ENCODE results near the gene CACNA1H.
"Not testable (repeated sequence)": the region's sequence is repeated elsewhere in the genome, so short reads cannot be mapped to it uniquely, and the experiment has no call there.

CACNA1H gene

DNA sequence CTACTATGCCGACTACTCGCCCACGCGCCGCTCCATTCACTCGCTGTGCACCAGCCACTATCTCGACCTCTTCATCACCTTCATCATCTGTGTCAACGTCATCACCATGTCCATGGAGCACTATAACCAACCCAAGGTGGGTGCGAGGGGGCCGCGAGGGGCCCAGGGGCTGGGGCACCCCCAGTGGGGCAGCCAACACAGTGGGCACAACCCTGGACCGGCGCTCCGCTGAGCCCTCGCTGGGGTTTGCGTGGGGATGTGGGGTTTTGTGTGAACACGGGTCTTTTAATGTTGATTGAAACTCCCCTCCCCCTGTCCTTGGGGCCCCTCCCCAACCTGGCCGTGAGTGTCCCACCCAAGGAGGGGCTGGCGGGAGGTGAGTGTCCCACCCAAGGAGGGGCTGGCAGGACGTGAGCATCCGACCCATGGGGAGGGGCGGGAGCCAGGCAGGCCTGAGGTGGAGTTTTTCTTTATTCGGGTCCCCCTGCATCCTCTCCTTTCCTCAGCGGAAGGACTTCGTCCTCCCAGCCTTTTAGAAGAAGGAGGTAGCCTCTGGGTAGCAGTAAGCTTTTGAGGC, 61.0 kb downstream of the CACNA1H start:
- no peak for DNase-seq (ENCODE audit: low read depth in 2 of 2)

DNA sequence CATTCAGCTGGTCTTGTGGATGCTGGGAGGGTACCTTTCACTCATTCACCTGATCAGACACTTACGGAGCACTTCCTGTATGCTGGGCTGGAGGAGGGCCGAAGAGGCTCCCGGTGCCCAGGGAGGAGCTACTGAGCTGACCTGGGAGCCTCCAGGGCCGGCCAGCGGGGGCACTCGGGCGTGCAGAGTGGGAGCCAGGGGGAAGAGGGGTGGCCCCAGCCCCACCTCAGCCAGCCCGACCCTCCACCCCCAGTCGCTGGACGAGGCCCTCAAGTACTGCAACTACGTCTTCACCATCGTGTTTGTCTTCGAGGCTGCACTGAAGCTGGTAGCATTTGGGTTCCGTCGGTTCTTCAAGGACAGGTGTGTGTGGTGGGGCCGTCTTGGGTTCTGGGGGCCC, 61.8 kb downstream of the CACNA1H start:
- DNase-seq (ENCODE audit: low read depth in 2 of 2), result no peak

DNA sequence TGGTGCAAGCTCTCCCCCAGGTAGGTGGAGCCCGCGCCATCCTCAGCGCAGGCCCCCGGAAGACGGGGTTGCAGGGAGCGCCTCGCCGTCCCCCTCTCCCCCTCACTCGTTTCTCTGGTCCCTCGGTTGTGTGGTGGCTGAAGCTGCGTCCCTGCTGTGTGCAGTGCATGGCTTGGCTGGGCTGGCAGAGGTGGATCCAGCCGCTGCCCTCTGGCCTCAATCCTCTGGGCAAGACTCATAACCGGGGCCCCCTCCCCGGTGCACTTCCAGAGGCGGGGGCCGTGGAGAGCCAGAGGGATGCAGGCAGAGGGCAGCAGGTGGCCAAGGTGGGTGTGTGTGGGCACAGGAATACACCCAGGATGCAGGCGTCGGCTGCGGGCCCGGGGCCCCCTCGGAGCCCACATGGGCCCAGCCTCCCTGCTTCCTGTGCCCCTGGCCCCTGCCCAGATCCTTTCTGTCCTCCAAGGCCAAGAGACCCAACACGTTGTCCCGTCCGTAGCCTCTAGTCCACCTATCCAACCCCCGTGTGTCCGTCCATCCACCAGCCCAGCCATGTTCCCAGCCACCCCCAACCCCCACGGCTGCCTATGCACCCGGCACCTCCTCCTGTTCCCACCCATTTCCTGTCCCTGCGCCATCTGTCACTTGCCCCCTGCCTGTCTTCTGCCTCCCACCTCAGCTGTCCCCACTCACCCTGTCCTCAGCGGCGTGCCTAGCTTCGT, 62.8 kb downstream of the CACNA1H start:
- no peak for DNase-seq (ENCODE audit: low read depth in 2 of 2)

DNA sequence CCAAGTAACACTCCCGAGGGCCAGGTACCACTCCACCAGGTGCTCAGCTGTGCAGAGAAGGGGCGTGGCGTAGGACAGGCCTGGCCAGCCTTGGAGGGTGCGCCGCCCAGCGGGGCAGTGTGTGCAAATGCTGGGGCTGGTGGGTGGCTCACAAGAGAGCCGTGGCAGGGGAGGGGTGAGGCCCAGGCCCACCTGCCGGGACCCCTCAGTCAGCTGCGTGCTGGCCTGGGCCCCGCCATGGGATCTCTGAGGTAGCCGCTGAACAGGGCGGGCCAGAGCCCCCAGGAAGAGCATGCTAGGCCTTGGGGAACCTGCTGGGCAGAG, 63.4 kb downstream of the CACNA1H start:
- DNase-seq (ENCODE audit: low read depth in 2 of 2), result no peak

DNA sequence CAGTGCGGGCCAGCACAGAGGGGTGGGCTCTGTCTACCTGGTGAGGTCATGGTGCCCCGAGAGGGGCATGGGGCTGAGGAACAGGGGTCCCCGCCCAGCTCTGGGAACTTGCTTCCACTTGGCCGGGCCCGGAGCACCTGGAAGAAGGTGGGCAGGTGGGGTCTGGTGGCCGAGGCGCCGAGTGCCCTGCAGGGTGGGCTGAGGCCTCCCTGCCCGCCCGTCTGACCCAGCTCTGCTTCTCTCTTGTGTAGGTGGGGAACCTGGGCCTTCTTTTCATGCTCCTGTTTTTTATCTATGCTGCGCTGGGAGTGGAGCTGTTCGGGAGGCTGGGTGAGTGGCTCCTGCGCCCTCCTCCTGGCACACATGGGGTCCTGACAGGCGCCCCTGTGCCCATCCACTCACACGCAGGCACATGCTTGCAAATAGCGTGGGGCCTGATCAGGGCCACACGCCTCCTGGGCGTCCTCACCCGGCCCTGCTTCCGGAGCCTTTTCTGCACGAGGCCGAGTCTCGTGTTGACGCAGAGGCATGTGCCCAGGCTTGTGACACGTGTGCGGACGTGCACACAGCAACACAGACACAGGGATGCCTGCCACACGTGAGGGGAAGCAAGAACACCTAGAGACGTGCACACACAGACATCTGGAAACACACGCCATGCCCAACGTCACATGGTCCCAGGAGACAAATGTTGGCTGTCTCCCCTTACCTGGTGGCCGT, 63.9 kb downstream of the CACNA1H start:
- no peak for DNase-seq (ENCODE audit: low read depth in 2 of 2)

DNA sequence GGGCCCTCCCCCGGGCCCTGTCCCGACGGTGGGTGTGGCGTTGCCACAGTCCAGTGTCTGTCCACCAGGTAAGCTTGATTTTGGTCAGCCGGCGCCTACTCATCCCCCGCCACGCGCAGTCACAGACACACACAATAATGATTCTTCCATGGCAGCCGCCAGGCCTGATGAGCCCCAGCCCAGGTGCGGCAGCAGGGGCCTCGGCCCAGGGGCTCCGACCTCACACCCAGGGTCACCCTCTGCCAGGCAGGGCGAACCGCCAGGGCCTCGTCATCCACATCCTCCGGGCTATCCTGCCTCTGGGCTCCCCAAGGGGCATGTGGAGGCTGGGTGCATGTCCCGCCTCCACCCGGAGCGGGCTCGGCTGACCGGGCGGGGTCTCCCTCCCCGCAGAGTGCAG, 64.6 kb downstream of the CACNA1H start:
- no peak for DNase-seq (ENCODE audit: low read depth in 2 of 2)

- no peak for DNase-seq (ENCODE audit: low read depth in 2 of 2)
Measured at GRCh38 chr16:1218061-1218929, 65.4 kb downstream of the CACNA1H start.

DNA sequence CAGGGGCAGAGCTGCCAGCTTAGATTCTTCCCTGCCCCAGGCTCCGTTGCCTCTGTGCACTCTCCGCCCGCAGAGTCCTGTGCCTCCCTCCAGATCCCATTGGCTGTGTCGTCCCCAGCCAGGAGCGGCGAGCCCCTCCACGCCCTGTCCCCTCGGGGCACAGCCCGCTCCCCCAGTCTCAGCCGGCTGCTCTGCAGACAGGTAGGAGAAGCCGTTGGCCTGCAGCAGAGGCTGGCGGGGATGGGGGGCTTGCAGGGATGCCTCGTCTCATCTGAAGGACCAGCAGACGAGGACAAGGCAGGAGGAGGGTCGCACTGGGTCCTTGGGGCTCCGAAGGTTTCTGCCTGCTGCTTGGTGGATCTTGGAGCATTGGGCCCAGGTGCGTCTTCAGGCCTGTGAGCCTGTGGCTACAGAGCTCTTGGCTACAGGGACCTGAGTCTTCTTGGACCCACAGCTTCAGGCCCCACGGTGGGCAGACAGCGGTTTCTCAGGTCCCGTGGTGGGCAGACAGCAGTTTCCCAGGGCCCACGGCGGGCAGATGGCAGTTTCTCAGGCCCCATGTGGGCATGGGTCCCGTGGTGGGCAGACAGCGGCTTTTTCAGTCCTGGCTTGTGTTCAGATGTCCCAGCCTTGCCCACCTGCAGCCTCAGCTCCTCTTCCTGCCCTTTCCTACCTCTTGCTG, 66.2 kb downstream of the CACNA1H start:
- no peak for DNase-seq (ENCODE audit: low read depth in 2 of 2)

DNA sequence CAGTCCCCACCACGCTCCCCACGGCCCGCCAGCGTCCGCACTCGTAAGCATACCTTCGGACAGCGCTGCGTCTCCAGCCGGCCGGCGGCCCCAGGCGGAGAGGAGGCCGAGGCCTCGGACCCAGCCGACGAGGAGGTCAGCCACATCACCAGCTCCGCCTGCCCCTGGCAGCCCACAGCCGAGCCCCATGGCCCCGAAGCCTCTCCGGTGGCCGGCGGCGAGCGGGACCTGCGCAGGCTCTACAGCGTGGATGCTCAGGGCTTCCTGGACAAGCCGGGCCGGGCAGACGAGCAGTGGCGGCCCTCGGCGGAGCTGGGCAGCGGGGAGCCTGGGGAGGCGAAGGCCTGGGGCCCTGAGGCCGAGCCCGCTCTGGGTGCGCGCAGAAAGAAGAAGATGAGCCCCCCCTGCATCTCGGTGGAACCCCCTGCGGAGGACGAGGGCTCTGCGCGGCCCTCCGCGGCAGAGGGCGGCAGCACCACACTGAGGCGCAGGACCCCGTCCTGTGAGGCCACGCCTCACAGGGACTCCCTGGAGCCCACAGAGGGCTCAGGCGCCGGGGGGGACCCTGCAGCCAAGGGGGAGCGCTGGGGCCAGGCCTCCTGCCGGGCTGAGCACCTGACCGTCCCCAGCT, 67.3 kb downstream of the CACNA1H start:
- DNase-seq (ENCODE audit: low read depth in 2 of 2), result no peak

DNA sequence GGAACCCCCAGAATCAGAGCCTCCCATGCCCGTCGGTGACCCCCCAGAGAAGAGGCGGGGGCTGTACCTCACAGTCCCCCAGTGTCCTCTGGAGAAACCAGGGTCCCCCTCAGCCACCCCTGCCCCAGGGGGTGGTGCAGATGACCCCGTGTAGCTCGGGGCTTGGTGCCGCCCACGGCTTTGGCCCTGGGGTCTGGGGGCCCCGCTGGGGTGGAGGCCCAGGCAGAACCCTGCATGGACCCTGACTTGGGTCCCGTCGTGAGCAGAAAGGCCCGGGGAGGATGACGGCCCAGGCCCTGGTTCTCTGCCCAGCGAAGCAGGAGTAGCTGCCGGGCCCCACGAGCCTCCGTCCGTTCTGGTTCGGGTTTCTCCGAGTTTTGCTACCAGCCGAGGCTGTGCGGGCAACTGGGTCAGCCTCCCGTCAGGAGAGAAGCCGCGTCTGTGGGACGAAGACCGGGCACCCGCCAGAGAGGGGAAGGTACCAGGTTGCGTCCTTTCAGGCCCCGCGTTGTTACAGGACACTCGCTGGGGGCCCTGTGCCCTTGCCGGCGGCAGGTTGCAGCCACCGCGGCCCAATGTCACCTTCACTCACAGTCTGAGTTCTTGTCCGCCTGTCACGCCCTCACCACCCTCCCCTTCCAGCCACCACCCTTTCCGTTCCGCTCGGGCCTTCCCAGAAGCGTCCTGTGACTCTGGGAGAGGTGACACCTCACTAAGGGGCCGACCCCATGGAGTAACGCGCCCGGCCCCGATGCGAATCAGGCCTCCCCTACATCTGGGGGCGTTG, 68.1 kb downstream of the CACNA1H start:
- DNase-seq (ENCODE audit: low read depth in 2 of 2), result no peak

DNA sequence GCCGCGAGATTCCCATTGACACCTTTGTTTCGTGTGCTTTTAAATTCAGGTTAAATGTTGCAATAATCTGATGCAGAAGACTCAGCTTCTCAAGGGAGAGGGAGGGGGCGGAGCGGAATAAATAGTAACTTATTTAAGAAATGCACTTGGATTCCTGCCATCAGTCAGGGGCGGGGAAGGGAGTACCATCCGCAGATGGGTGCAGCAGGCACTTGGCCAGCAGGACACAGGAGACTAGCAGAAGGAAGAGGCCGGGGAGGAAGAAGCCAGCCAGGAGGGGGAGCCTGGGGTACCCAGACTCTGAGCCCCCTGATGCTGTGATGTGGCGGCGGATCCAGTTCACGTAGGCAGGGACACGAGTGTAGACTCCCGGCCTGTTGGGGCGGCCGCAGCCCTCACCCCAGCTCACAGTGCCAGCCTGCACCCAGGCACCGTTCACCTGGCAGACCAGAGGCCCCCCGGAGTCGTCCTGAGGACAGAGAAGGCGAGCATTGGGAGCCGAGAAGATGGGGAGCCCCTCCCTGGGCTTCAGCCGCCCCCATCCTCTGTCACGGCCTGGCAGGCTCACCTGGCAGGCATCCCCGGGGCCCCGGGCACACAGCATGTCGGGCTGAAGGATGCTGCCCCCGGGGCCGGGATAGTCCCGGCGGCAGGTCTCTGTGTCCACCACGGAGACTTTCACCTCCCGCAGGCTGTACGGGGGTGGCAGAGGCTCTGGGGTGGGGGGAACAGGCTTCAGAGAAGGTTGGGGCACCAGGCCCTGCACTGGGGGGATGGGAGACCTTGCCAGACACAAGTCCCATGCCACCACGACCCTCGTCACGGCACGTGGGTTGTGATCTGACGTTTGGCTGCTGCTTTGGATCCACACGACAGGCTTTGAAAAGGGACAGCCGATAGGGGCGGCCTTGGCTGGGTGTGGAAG, 69.0 kb downstream of the CACNA1H start:
- DNase-seq (ENCODE audit: low read depth in 2 of 2), result no peak

DNA sequence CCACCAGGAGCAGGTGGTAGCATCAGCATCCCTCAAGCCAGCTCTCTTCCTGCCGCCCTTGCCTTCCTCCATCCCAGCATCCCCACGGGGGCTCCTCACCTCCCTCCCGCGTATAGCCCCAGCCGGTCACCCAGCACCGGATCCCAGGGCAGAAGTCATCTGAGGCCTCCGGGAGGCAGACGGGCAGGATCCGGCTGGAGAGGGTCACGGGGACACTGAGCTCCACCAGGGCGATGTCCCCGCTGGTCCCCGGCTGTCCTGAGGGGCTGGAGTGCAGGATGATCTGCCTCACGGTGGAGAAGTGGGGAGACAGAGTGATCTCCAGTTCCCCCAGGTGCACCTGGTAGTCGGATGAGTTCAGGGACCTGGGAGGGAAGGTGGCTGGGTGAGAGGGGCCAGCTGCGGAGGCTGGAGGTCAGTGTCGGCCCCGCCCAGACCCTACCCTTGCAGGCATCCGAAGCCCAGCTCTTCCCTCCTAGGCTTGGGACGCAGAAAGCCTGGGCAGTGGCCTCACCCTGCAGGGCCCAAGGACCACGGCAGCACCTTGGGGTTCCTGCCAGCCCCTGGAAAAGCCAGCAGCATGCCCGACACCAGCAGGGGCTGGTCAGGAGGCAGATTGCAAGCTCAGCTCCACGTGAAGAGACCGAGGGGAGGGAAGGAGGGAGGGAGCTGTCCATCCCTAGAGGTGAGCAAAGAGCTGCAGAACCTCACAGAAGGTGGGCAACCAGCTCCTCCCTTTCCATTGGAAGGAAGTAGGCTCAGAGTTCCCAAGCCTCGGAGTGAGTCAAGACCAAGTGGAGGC, 69.8 kb downstream of the CACNA1H start:
- no peak for DNase-seq (ENCODE audit: low read depth in 2 of 2)

GRCh38 chr16:1223355-1224214, 70.7 kb downstream of the CACNA1H start:
- DNase-seq (ENCODE audit: low read depth in 2 of 2), result no peak

DNA sequence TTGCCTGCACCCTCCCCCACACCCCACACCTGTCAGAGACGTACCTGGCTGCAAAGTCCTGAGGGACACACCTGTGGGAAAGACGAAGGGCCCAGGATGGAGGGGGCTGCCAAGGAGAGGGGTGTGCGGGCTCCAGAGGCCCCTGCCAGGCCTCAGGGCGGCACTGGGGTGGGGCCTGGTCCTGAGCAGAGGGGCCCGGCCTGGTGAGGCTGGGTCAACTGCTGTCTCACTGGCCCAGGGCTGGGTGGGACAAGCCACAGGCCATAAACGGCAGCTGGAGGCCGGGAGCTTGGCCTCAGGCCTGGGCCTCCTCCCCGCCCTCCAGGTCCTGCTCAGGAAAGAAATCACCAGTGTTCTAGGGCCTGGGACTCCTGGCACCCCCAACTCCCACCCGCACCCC, 71.7 kb downstream of the CACNA1H start:
- no peak for DNase-seq (ENCODE audit: low read depth in 2 of 2)

- DNase-seq (ENCODE audit: low read depth in 2 of 2), result no peak
Measured at GRCh38 chr16:1225051-1225451, 72.1 kb downstream of the CACNA1H start, which contains the start of gene TPSG1. Gene TPSG1, minus strand, starts transcription at chr16:1225268. Its CDS starts 16 bp downstream, at chr16:1225252.

- DNase-seq (ENCODE audit: low read depth in 2 of 2), result not testable (repeated sequence)
Measured at GRCh38 chr16:1225728-1226311, 72.9 kb downstream of the CACNA1H start.

DNA sequence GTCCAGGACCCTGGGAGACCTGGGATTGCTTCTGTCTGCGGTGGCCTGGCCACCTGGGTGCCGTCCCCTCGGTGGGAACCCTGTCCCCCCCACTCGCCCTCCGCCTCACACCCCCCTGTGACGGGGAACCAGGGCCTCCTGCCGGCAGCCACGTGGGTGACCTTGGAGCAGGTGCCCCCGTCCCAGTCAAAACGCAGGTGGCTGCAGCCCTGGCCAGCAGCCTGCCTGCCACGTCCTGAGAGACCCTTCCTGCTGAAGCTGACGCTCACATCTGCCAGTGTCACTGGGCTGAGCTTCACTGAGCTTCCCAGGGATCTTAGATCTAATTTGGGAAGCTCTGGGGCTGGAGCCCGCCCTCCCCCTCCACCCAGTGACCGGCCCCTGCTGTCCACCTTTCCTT, 73.8 kb downstream of the CACNA1H start:
- DNase-seq (ENCODE audit: low read depth in 2 of 2), result not testable (repeated sequence)
